Ascending aorta (tissue), 2 donors: ENCODE results near the gene MAD2L1BP. TPM values are rescaled to one million over a fixed set of nuclear protein-coding genes. Genes with fewer than 3 reads are reported as not detected.
"Not testable (repeated sequence)": the region's sequence is repeated elsewhere in the genome, so short reads cannot be mapped to it uniquely, and the experiment has no call there.

Source experiments
- DNase-seq, 2 donors: peaks; one replicate each; pipeline ENCODE4 v3.0.0-alpha.2; 2019; ENCODE audit warnings: low spot score in 2 of 2
- H3K27ac ChIP-seq, 2 donors: fragments of 200-600 bp; sonication (generic); one replicate each; pipeline ENCODE4 v1.5.1; 2016 to 2017; ENCODE audit warnings: mild to moderate bottlenecking in 1 of 2
- H3K27me3 ChIP-seq: fragments of 200-600 bp; sonication (generic); one replicate; pipeline ENCODE4 v1.5.1; 2017
- H3K36me3 ChIP-seq, 2 donors: fragments of 200-600 bp; sonication (generic); one replicate each; pipeline ENCODE4 v1.5.1; 2016
- H3K4me1 ChIP-seq, 2 donors: fragments of 200-600 bp; sonication (generic); one replicate each; pipeline ENCODE4 v1.5.1; 2016 to 2017; ENCODE audit warnings: mild to moderate bottlenecking in 1 of 2
- H3K4me3 ChIP-seq, 2 donors: fragments of 200-600 bp; sonication (generic); one replicate each; pipeline ENCODE4 v1.5.1; 2016 to 2017; ENCODE audit warnings: mild to moderate bottlenecking in 1 of 2
- H3K9me3 ChIP-seq, 2 donors: fragments of 200-600 bp; sonication (generic); one replicate each; pipeline ENCODE4 v1.5.1; 2016
- CTCF ChIP-seq, 3 experiments: fragments of 200-600 bp in 2 of 3; fragments of 450-650 bp in 1 of 3; sonication (generic) in 2 of 3; IDR thresholded peaks; one replicate each; pipeline ENCODE4 v1.5.1; 2016 to 2019; ENCODE audit warnings: antibody characterized with exemption in 3 of 3, mild to moderate bottlenecking in 1 of 3, moderate library complexity in 1 of 3
- intact Hi-C: fragments of 100-400 bp; cut with DNase I; formaldehyde crosslinking; loops from one replicate; pipeline ENCODE4 v1.15.1; 2023
- total RNA-seq: library from RNA; depleted of rRNA; stranded (reverse); fragments of >200 nt; gene quantifications from one replicate; pipeline ENCODE4 v1.1.0, GENCODE V29; 2016

The MAD2L1BP gene
- total RNA-seq, result 15.0 TPM

- no peak for TF ChIP-seq CTCF (IDR thresholded peaks at IDR 0.05)
- peak within 1 kb of the TSS; percentile 89 to 91 for H3K4me3 ChIP-seq
- intact Hi-C loops, result no loop called here
- peaks cover 14 to 27% of the 10 kb centered on the region in 2 donors for H3K36me3 ChIP-seq
- peak; percentile 39 to 89 for DNase-seq
- H3K27me3 ChIP-seq, result no peaks in the 10 kb centered on the region
- peak within 1 kb of the TSS; percentile 80 to 86 for H3K27ac ChIP-seq
- peaks cover 0 to 14% of the 10 kb centered on the region in 2 donors for H3K4me1 ChIP-seq
- H3K9me3 ChIP-seq, result no peaks in the 10 kb centered on the region
These were observed at the start of gene MAD2L1BP for GRCh38 chr6:43635387-43636307. Gene MAD2L1BP, plus strand, starts transcription at chr6:43635840. Its CDS starts 36 bp downstream, at chr6:43635876.

- intact Hi-C loops, result no loop called here
- Histone ChIP-seq H3K4me3 (no peak overlapping the region), H3K36me3 (peaks cover 37 to 73% of the 10 kb centered on the region in 2 donors), H3K4me1 (no peaks in the 10 kb centered on the region), H3K27me3 (no peaks in the 10 kb centered on the region), H3K9me3 (no peaks in the 10 kb centered on the region), H3K27ac (no peak overlapping the region)
- DNase-seq, result no peak
- no peak for TF ChIP-seq CTCF (IDR thresholded peaks at IDR 0.05)
These were observed 47.4 kb upstream of the MAD2L1BP start for GRCh38 chr6:43588194-43588593.

GRCh38 chr6:43589564-43589963 lies 46.1 kb upstream of the MAD2L1BP start:
- H3K27ac ChIP-seq, H3K4me3 ChIP-seq, H3K4me1 ChIP-seq, H3K27me3 ChIP-seq, DNase-seq, intact Hi-C loops, H3K9me3 ChIP-seq: not testable (repeated sequence)
- peaks cover 25 to 61% of the 10 kb centered on the region in 2 donors for H3K36me3 ChIP-seq

- H3K9me3 ChIP-seq, result no peaks in the 10 kb centered on the region
- TF ChIP-seq CTCF (IDR thresholded peaks at IDR 0.05), result no peak
These were observed 41.7 kb upstream of the MAD2L1BP start for GRCh38 chr6:43593938-43594337.

GRCh38 chr6:43600595-43600994 lies 35.0 kb upstream of the MAD2L1BP start:
- H3K4me3 ChIP-seq, result no peak overlapping the region
- H3K36me3 ChIP-seq, result peaks cover 28 to 53% of the 10 kb centered on the region in 2 donors
- H3K27ac ChIP-seq, result no peak overlapping the region
- H3K4me1 ChIP-seq, result no peaks in the 10 kb centered on the region
- no peak for TF ChIP-seq CTCF (IDR thresholded peaks at IDR 0.05)
- no peaks in the 10 kb centered on the region for H3K9me3 ChIP-seq
- DNase-seq, result no peak
- H3K27me3 ChIP-seq, result no peaks in the 10 kb centered on the region
- intact Hi-C loops, result no loop called here

More at GRCh38 chr6:43593938-43594337, 41.7 kb upstream of the MAD2L1BP start:
- intact Hi-C loops, result no loop called here
- no peak for DNase-seq
- H3K4me1 ChIP-seq, result no peaks in the 10 kb centered on the region
- H3K36me3 ChIP-seq, result peaks cover 10 to 44% of the 10 kb centered on the region in 2 donors
- no peak overlapping the region for H3K27ac ChIP-seq
- no peak overlapping the region for H3K4me3 ChIP-seq
- no peaks in the 10 kb centered on the region for H3K27me3 ChIP-seq

- no peak overlapping the region for H3K27ac ChIP-seq
- no peaks in the 10 kb centered on the region for H3K9me3 ChIP-seq
- no peaks in the 10 kb centered on the region for H3K27me3 ChIP-seq
- no peaks in the 10 kb centered on the region for H3K4me1 ChIP-seq
- TF ChIP-seq CTCF (IDR thresholded peaks at IDR 0.05), result no peak
- H3K36me3 ChIP-seq, result peaks cover 26 to 62% of the 10 kb centered on the region in 2 donors
- no peak for DNase-seq
- intact Hi-C loops, result no loop called here
- no peak overlapping the region for H3K4me3 ChIP-seq
These were observed 31.5 kb upstream of the MAD2L1BP start for GRCh38 chr6:43604174-43604573.
